CD4-positive, alpha-beta T cell treated with Interleukin-17A for 4 hours (primary cell): Measurements from ENCODE around the gene G6PC2.
"Not testable (repeated sequence)": the region's sequence is repeated elsewhere in the genome, so short reads cannot be mapped to it uniquely, and the experiment has no call there.

Source experiments
- DNase-seq: peaks from one replicate; pipeline ENCODE4 v3.0.0-alpha.2; 2020; ENCODE audit warnings: mixed read lengths

The G6PC2 gene

DNA sequence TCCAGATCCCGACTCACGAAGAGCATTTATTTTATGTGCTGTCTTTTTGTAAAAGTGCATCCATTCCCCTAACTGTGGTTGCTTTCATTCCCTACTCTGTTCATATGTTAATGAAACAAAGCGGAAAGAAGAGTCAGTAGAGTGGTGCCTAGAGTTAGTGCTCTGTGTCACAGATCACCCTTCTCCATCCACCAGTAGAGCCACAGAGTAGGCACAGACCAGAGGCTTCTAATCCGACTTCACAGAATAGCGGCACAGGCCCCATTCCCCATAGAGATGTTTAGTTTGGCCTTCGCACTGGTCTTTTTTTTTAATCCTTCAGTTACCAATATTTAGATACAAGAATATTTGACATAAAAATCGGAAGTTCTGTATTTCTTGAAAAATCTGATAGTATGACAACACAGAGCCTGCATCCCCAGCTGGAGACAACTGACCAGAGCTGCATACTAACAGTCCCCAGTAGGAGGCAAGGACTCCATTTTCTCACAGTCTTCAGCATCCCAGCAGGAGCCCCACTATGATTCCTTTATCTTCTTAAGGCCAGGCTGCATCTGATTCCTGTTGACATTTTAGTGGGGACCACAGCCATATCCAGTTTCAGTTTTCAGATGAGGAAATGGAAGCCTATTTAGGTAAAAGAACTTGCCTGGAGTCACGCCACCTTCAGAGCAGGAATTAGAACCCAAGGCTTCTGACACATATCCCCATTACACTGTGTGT, 7.0 kb downstream of the G6PC2 start:
- no peak for DNase-seq

DNA sequence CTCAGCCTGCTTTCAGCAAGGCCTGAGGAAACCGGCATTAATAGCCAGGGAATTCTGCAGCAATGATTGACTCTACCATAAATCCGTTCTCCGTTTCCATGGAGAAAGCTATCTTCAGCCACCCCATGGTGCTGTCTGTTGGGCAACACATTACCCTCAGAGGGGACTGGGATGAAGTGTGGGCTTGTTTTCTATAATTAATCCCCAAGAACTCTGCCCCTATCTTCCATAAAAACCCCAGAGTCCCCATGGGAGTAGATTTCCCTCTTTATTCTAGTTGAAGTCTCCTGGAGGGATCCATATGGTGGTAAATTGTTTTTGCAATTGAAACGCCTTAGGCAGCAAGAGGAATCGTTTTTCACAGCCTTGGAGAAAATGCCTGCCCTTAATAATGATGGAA, 9.2 kb downstream of the G6PC2 start:
- DNase-seq: no peak

DNA sequence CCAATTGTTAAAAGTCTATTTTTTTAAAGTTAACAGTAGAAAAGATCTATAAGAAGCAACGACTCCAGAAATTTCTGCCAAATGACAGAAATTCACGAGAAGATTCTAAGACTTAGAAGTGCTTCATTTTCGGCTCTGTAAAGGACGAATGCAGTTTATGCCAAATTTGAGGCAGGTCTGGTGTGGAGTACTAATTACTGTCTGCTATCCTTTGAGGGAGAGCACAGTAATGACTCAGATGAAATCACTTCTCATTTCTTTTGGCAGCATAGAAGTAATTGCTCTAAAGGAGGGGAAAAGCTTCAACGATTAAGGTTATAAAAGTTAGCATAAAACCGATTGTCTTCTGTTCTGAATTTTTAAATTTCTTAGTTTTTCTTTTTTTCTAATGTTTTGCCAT, 11.4 kb downstream of the G6PC2 start:
- no peak for DNase-seq

DNA sequence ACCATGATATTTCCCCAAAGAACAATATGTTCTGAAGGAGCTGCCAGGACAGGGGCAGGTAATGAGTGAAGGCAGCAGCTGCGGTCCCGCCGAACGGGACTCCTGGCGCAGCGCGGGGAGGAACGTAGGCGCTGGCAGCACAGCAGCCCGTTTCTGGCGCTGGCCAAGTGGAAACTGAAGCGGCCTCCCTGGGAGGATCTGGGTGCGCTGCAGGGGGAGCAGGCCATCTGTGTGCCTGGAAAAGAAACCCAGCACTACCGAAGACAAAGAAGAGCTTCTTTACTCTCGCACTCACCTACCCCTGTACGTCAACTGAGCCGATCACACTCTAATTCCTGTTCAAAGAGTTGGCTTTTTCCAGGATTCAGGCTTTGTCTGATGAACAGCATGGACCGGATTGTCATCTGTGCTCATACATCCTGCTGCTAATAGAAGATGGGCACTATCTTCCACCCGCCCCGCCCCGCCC, 11.8 kb downstream of the G6PC2 start:
- DNase-seq: no peak

DNA sequence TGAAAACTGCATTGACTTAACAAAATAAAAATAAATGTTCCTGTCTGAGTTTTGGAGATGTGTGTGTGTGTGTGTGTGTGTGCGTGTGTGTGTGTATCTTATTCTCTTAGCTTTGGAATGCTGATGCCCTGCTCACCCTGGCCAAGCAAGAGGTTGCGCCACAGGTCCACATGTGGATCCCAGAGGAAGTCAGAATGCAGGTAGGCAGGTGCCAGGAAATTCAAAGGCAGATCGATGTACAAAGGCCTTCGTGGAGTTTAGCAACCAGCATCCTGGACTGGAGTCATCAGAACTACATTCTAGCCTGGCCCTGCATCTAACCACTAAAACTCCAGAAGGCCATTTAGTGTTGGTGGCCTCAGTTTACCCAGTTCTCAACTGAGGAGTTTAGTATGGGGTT, 12.4 kb downstream of the G6PC2 start:
- DNase-seq: no peak

DNA sequence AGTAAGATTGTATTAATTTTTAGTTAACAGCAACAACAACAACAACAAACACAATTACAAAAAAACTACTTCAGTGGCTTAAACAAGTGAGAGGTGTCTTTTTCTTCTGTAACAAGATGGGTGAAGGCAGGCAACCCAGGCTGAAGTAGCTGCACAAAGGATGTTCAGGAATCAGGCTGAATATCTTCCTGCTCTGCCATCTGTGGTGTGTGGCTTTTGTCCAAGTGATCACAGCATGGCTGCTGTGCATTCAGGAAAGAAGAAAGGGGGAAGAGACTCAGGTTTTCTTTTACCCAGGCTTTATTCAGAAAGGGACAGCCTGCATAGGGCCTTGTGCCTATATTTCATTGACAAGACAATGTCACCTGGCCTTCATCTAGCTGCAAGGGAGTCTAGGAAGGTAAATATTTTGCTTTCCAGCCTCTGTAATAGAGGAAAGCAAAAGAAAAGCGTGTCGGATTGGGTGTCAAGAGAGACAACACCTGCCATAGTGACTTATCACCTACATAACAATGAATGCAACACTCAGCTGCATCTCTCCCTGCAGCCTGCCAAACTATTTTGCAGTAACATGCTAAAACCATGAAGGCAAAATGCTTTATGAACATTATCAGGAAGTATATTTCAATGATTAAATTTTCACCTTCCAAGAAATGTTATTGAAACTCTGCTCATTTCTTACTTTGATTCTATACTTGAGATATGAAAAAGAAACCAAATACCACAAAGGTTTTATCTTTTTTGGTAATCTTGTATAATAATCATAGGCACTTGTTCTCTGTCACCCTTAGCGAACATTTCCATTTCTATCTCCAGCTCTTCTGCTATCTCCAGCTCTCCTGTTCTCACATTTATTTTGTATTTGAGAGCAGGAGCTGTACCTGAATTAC, 14.6 kb downstream of the G6PC2 start:
- no peak for DNase-seq

DNA sequence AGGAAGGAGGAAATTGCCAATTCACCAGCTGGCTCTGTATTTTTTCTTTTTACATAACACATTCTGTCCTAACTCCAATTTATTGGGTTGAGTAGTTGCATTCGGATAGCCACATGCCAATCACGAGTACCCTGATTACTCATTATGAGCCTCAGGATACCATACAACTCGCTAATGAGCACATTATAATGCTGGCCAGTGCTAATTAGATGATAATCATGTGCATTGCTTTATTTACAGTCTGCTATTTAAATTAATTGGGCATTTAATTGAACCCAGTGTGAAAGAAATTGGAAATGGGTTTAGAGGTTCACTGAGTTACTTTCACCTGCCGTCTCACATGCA, 15.2 kb downstream of the G6PC2 start:
- DNase-seq: no peak

DNA sequence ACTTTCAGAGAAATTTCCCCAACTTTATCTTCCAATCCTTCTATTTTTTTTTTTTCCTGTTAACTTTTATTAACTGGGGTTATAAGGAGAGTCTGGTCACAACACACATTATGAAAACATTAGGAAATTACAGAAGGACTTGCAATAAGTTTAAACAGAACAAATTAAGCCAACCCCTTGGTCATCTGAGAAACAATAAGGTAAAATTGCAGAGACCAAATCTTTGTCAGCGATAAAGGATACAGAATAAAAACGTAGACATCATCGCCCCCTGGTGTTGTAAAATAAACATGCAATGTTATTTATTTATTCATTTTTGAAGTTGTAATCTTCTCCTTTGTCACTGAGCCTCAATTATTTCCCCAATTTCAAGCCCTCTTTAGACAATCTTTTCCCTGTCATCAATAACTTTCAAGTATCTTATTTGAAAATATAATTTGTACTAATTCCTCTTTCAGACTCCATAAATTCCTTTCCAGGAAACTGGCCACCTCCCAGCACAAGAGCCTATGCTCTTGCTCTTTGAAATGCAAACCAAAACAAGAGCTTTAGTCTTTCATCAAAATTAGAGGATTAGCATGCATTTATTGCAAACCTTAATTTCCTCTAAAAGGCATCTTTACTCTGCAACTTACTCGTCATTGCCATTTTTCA, 19.5 kb downstream of the G6PC2 start:
- peak; percentile 6 for DNase-seq

DNA sequence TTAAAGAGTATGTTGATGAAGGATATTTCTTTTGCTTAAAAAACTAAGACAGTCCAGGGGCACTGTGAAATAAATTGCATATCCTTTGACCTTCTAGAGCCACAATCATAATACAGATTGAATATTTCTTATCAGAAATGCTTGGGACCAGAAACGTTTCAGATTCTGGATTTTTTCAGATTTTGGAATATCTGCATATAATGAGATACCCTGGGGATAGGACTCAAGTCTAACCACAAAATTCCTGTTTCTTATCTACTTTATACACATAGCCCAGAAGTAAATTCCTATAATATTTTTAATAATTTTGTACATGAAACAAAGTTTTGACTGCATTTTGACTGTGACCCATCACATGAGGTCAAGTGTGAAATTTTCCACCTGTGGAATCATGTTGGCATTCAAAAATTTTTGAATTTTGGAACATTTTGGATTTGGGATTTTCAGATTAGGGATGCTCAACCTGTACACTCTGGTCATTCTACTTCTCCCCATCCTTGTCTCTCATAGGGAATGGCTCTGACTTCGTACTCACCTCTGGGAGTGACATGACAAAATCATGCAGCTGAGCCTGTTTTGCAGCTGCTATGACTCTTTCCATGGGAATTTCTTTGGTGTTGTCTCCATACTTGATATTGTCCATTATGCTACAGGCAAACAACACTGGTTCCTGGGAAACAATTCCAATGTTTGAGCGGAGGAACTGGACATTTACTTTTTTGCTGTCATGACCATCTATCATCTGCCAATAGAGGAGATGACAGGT, 25.7 kb downstream of the G6PC2 start:
- DNase-seq: no peak

DNA sequence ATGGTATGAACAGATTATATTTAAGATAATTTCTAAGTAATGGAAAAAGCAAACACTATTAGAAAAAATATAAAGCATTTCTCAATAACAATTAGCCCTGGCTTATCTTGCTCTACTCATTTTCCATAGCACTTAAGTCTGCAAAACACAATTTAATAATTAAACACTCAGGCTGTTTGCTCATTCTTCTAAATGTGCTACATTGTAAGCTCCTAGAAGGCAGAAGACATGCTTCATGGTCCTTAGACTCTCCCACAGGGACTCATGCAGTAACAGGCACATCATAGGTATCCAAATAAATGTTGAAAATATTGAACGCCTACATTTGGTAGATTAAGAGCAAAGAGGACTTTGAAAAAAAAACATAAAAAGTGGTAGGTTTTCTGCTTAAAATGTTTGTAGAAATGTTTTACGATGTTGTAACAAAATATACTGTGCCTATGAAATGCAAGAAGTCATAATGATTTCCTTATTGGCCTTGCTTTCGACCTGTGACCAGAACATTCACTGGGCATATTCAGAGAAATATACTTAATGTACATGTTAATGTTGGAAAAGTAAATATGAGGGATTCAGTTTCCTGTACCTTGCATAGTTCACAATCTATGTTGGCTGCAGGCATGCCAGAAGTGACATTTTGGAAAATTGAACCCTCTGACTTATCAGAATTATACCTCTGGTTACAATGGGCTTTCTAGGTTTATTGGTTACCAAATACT, 27.2 kb downstream of the G6PC2 start:
- DNase-seq: no peak

DNA sequence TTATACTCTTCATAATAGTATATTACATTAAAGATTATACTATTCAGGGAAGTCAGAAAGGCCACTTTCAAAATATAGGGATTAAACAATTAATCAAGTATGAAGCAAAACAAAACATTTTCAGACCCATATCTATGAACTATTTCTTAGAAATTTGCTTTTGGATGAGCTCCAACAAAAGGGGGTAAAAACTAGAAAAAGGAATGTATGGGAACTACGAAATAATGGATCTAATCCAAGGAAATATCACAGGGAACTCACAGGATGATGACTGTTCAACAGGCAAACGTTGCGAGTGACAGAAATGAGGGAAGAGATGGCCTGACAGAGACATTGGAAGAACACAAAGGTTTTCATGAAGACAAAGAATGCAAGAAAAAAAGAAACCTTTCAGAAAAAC, 27.9 kb downstream of the G6PC2 start:
- DNase-seq: no peak

DNA sequence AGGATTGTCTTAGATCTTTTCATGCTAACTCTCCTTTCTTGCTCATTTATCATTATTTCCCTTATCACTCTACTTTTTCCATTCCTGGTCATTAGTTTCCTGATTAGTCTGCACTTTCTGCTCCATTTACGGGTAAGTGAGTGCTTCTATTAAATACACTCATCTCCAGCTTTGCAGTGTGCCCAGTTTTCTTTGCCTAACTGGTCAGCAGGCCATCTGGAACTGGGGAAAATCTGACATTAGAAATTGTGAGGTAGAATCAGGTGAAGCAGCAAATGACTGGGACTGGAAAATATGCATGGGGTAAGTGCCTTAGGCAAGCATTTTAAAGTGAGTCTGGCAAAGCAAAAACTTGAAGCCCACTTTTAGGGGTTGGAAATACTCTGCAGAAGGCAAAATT, 29.2 kb downstream of the G6PC2 start:
- no peak for DNase-seq

DNA sequence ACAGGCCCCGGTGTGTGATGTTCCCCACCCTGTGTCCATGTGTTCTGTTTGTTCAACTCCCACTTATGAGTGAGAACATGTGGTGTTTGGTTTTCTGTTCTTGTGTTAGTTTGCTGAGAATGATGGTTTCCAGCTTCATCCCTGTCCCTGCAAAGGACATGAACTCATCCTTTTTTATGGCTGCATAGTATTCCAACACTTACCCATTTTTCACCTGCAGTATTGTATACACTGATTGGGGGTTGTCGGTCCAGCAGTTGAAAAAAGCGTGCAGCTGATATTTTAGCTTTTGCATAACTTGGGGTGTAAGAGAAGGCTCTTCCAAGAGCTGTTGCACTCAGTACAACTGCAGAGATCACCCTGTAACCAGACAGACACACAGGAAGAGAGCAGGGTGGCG, 31.1 kb downstream of the G6PC2 start:
- DNase-seq: not testable (repeated sequence)

DNA sequence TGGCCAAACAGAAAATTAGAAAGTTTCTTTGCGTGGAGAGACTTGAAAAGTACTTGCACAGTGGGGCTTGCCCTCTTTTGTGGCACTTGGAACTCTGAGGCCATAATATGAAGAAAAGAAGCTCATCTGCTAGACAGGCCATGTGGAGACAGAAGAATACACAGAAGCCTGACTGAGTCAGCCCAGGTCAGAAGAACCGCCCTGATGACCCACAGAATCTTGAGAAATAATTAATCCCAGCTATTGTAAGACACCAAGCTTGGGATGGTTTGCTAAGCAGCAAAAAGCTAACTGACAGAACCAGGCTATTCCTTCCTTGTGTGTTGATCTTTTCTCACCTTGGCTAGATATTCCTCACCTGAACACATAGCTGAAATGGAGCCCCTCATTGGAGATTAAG, 33.7 kb downstream of the G6PC2 start:
- DNase-seq: no peak

DNA sequence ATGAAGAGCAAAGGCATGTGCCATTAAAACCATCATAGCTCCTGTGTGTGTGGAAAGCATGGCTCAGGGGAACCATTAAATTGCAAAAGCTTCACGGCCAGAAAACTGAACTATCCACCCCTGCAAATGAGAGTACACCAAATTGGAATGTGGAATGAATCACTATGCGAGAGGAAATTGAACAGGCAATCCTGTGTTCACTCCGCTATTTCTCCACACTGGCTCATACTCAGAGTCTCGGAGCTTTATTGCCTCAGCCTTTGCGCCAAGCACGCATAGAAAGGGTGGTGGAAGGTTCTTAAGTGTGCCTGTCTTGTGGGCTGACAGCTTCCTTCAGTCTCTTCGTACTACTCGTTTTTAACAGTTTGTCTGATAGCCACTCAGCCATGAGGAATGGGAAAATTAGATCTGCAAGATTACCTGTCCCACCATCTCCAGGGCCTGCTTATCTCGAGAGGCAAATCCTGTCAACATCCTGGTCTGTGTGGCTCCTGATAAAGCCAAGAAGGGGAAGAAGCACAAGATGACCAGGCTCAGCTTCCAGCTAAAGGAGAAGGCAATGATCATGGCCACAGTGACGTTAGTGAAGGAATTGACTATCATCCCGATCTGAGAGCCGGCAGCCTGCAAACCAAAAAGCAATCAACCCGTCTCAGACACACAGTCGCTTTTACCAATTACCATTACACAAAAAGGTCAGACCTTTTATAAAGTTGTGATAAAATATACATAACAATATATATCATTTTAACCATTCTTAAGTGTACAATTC, 34.9 kb downstream of the G6PC2 start:
- no peak for DNase-seq

DNA sequence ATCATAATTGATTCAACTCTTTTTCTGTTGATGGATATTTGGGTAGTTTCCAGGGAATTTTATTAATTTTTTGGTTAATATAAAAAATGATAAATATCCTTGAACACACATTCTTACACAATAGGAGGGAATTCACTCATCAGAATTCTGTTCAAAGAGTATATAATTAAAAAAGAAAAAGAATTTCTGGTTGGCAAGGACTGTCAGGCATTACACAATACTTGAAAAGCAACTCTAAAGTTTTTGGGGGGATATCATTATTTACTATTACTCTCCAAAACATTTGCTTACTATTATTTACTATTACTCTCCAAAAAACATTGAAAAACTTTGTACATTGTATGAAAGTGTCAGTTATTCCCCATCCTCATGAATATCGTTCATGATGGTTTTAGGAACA, 38.0 kb downstream of the G6PC2 start:
- DNase-seq: no peak

DNA sequence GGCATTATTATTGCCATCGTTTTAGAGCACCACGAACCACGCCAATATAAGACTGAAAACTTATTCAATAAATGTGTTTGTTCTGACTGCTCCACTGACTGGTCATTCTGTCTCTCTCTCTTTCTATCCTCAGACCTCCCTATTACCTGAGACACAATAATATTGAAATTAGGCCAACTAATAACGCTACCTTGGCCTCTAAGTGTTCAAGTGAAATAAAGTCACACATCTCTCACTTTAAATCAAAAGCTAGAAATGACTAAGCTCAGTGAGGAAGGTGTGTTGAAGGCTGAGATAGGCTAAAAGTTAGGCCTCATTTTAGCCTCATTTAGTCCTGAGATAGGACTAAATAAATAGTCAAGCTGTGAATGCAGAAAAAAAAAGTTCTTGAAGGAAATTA, 38.8 kb downstream of the G6PC2 start:
- DNase-seq: no peak

DNA sequence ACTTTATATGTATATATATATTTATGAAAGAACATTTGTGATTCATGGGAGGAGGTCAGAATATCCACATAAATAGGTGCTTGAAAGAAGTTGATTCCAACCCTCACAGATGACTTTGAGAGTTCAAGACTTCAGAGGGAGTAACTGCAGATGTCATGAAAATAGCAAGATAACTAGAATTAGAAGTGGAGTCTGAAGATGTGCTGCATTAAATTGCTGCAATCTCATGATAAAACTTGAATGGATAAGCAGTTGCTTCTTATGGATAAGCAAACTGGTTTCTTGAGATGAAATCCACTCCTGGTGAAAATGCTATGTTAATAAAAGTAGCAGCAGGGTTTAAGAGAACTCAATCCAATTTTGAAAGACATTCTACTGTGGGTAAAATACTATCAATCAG, 40.2 kb downstream of the G6PC2 start:
- no peak for DNase-seq

DNA sequence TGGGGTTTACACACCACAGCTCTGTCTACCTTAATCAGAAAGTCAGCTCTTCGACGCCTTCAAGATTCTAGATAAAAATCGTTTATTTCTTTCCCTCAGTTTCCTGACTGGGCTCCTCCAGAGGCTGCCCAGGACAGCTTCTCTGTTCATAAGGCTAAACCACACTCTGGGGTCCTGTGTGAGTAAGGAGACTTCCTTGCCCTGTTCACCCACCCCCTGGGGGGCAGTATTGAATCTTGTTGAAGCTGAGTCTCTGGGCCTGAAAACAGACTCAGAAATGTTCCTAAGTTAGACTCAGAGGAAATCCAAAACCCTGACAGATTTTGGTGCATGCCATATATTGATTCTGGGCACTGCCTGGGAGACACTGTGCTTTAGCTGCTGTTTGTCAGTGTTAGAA, 43.0 kb downstream of the G6PC2 start:
- no peak for DNase-seq

DNA sequence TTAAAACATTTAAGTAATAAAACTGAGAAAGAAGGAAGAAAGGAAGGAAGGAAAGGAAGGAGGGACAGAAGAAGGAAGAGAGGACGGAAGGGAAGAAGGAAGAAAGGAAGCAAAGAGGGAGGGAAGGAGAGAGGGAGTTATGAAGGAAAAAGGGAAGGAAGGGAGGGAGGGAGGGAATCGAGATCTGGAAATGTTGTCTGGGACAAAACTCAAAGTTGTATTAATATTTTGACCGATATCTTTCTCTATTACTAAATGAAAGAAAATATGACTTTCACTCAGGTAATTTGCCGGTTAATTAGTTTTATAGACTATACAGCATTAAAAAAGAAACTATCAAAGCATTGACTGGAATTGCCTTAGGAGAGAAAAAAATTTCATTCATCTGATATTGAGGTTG, 44.4 kb downstream of the G6PC2 start:
- no peak for DNase-seq

DNA sequence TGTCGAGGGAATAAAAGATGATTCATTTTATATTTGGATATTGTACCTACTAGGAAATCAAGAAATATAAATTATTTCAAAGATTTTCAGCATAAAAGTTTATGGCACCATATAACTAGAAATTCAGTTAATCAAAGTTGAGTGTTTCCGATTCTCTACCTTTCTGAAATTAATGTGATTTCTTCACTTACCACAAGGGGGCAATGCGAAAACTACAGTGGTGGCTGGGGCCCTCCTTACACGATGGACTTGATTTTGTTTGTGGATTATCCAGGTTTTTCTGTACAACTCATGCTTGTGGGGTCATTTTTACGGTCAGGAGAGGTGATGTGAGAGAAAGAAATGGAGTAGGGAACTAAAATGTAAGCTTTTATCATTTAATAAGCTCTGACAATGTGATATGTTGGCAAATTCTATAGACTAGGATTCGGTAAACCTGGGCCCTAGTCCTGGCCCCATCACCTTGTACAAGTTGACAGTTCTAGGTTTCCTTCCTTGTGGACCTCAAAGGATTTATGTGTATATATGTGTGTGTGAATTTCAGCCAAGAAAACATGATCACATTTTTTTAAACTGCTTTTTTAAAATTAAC, 47.6 kb downstream of the G6PC2 start:
- DNase-seq: peak; percentile 5
